Spleen (tissue), 7 donors: ENCODE measurements around the gene MYO10.

Experiments used
- CTCF ChIP-seq, 11 experiments: fragments of 200-600 bp in 7 of 11; fragments of 450-650 bp in 4 of 11; sonication (generic) in 4 of 11; IDR thresholded peaks in 8 of 11; conservative IDR thresholded peaks in 3 of 11; 1 replicate in 7 of 11; 2 replicates in 4 of 11; pipeline versions ENCODE4 v1.4.0 to v1.8.0; 2016 to 2021; ENCODE audit warnings: antibody characterized with exemption in 11 of 11, inconsistent platforms in 4 of 11, mild to moderate bottlenecking in 1 of 11
- POLR2A ChIP-seq, 3 donors: fragments of 450-650 bp; IDR thresholded peaks; one replicate each; pipeline ENCODE4 v1.5.1; 2017; ENCODE audit warnings: antibody characterized with exemption in 3 of 3, mild to moderate bottlenecking in 1 of 3
- POLR2AphosphoS5 ChIP-seq, 3 donors: sonication (generic); formaldehyde crosslinking; IDR thresholded peaks; one replicate each; pipeline ENCODE4 v1.5.1; 2017; ENCODE audit warnings: antibody characterized with exemption in 3 of 3
- donor health status: DM: no; HTN: no; CAD: no; lungs with moderate emphysema.
- donor health status: DM: no; HTN: no; CAD: no.
- donor health status: DM: no; HTN: no; CAD: no.

- TF ChIP-seq POLR2A (IDR thresholded peaks at IDR 0.05) (no peak), CTCF (IDR thresholded peaks at IDR 0.05 in 8 of 11, conservative IDR thresholded peaks at IDR 0.05 in 3 of 11) (no peak), POLR2AphosphoS5 (IDR thresholded peaks at IDR 0.05) (no peak)
Observed at GRCh38 chr5:16642867-16643266, 293.2 kb downstream of the MYO10 start.
